Smooth muscle cell (in vitro differentiated cells): ENCODE results near the gene CBFA2T2. TPM values are rescaled to one million over a fixed set of nuclear protein-coding genes. Genes with fewer than 3 reads are reported as not detected.
"Not testable (repeated sequence)": the region's sequence is repeated elsewhere in the genome, so short reads cannot be mapped to it uniquely, and the experiment has no call there.

Source experiments
- DNase-seq: peaks from one replicate; lab custom pipeline; 2025; ENCODE audit not compliant: unreplicated experiment; lab: John Stamatoyannopoulos, UW
- H2AFZ ChIP-seq: fragments of 200-600 bp; sonication (generic); 2 replicates; pipeline ENCODE4 v1.6.0; 2016; ENCODE audit warnings: antibody characterized with exemption, low read depth, mild to moderate bottlenecking
- H3F3A ChIP-seq: fragments of 200-600 bp; sonication (generic); 2 replicates; pipeline ENCODE4 v1.6.0; 2017; ENCODE audit warnings: antibody characterized with exemption, low read depth
- H3K27ac ChIP-seq: fragments of 200-600 bp; sonication (generic); 2 replicates; pipeline ENCODE4 v1.5.1; 2016; ENCODE audit warnings: low read depth, mild to moderate bottlenecking
- H3K27me3 ChIP-seq: fragments of 200-600 bp; sonication (generic); 2 replicates; pipeline ENCODE4 v1.6.1; 2016; ENCODE audit warnings: low read depth, mild to moderate bottlenecking
- H3K36me3 ChIP-seq: fragments of 200-600 bp; sonication (generic); 2 replicates; pipeline ENCODE4 v1.5.1; 2016; ENCODE audit warnings: low read depth
- H3K4me1 ChIP-seq: fragments of 200-600 bp; sonication (generic); 2 replicates; pipeline ENCODE4 v1.5.1; 2016; ENCODE audit warnings: low read depth
- H3K4me2 ChIP-seq: fragments of 200-600 bp; sonication (generic); 2 replicates; pipeline ENCODE4 v1.6.0; 2016; ENCODE audit warnings: mild to moderate bottlenecking
- H3K4me3 ChIP-seq: fragments of 200-600 bp; sonication (generic); 2 replicates; pipeline ENCODE4 v1.5.1; 2016; ENCODE audit warnings: mild to moderate bottlenecking
- H3K79me2 ChIP-seq: fragments of 200-600 bp; sonication (generic); 2 replicates; pipeline ENCODE4 v1.6.0; 2016; ENCODE audit warnings: low read depth, mild to moderate bottlenecking
- H3K9ac ChIP-seq: fragments of 200-600 bp; sonication (generic); 2 replicates; pipeline ENCODE4 v1.6.0; 2016; ENCODE audit warnings: low read depth
- H3K9me3 ChIP-seq: fragments of 200-600 bp; sonication (generic); replicated peaks from 2 replicates; pipeline ENCODE4 v1.5.1; 2016; ENCODE audit warnings: low read depth
- H4K20me1 ChIP-seq: fragments of 200-600 bp; sonication (generic); 2 replicates; pipeline ENCODE4 v1.6.0; 2016; ENCODE audit warnings: low read depth
- WGBS: methylation state at CpG from one replicate; pipeline ENCODE4 v1.1.7; 2016; ENCODE audit warnings: low lambda C conversion rate; 5-methylcytosine and 5-hydroxymethylcytosine counted together
- polyA plus RNA-seq: library from polyadenylated mRNA; unstranded; fragments of >200 nt; fragmentation: Nextera tagmentation; extraction: Ambion mirVana; gene quantifications from 2 replicates; pipeline ENCODE4 v1.2.1, GENCODE V29; 2016
- total RNA-seq: library from RNA; depleted of rRNA; stranded (reverse); fragments of >200 nt; gene quantifications from 2 replicates; pipeline ENCODE4 v1.2.3, GENCODE V29; 2014
- TF ChIP-seq, protein P1 (sequence below): fragments of 200-600 bp; sonication (generic); IDR thresholded peaks from 2 replicates; pipeline ENCODE4 v1.5.1; 2017; ENCODE audit warnings: borderline replicate concordance, mild to moderate bottlenecking, antibody characterized with exemption; ENCODE audit not compliant: insufficient read depth, poor library complexity, severe bottlenecking

The CBFA2T2 gene
- total and polyA plus RNA-seq, 2 experiments from 2014 or later, result 18.2 to 41.6 TPM

DNA sequence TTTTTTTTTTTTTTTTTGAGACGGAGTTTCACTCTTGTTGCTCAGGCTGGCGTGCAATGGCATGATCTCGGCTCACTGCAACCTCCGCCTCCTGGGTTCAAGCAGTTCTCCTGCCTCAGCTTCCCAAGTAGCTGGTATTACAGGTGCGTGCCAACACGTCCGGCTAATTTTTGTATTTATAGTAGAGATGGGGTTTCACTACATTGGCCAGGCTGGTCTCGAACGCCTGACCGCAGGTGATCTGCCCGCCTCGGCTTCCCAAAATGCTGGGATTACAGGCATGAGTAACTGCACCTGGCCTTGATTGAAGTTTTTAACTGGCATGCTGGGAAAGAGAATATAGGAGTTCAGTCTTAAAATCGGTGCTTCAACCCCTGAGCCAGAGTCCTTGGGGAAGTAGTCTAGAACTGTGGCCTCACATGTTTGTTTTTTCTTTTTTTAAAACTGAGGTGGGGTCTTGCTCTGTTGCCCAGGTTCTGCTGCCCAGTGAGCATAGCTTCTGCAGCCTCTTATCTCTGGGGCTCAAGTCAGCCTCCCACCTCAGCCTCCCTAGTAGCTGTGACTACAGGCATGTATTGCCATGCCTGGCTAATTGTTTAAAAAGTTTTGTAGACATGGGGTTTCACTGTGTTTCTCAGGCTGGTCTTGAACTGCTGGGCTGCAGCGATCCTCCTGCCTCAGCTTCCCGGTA is 3.3 kb downstream of the CBFA2T2 start:
- Histone ChIP-seq H3F3A (peaks cover 4% of the 10 kb centered on the region), H4K20me1 (peaks cover 69% of the 10 kb centered on the region), H3K79me2 (peaks cover 78% of the 10 kb centered on the region), H3K36me3 (no peaks in the 10 kb centered on the region), H3K4me1 (peaks cover 15% of the 10 kb centered on the region), H3K4me3 (no peak overlapping the region), H3K9me3 (no peaks in the 10 kb centered on the region), H2AFZ (no peak overlapping the region), H3K9ac (no peak overlapping the region), H3K27ac (no peak overlapping the region), H3K27me3 (no peaks in the 10 kb centered on the region), H3K4me2 (no peak overlapping the region)
- DNase-seq, result no peak
- TF ChIP-seq, protein P1, sequence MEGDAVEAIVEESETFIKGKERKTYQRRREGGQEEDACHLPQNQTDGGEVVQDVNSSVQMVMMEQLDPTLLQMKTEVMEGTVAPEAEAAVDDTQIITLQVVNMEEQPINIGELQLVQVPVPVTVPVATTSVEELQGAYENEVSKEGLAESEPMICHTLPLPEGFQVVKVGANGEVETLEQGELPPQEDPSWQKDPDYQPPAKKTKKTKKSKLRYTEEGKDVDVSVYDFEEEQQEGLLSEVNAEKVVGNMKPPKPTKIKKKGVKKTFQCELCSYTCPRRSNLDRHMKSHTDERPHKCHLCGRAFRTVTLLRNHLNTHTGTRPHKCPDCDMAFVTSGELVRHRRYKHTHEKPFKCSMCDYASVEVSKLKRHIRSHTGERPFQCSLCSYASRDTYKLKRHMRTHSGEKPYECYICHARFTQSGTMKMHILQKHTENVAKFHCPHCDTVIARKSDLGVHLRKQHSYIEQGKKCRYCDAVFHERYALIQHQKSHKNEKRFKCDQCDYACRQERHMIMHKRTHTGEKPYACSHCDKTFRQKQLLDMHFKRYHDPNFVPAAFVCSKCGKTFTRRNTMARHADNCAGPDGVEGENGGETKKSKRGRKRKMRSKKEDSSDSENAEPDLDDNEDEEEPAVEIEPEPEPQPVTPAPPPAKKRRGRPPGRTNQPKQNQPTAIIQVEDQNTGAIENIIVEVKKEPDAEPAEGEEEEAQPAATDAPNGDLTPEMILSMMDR, result no peak
- WGBS, result 98% methylated on average over 14 of the region's 15 CpGs

DNA sequence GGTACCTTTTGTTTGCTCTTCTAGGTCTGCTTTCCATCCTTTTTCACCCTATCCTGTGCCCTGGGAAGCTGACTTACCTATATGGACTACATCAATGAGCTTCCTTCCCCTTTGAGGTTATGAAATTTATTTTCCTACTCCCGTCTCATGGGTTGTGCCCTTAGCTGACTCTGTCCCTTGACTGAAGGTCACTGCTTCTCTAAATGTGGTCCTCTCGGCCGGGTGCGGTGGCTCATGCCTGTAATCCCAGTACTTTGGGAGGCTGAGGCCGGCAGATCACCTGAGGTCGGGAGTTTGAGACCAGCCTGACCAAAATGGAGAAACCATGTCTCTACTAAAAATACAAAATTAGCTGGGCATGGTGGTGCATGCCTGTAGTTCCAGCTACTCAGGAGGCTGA is 6.9 kb downstream of the CBFA2T2 start:
- H2AFZ ChIP-seq, H3K27me3 ChIP-seq, DNase-seq, H3F3A ChIP-seq, H3K4me1 ChIP-seq, H3K36me3 ChIP-seq, H3K4me3 ChIP-seq, H3K9me3 ChIP-seq, H3K9ac ChIP-seq, H3K27ac ChIP-seq, H3K4me2 ChIP-seq: not testable (repeated sequence)
- H3K79me2 ChIP-seq, result peaks cover 97% of the 10 kb centered on the region
- WGBS, result 94% methylated on average over 6 of the region's 6 CpGs
- H4K20me1 ChIP-seq, result peaks cover 97% of the 10 kb centered on the region

DNA sequence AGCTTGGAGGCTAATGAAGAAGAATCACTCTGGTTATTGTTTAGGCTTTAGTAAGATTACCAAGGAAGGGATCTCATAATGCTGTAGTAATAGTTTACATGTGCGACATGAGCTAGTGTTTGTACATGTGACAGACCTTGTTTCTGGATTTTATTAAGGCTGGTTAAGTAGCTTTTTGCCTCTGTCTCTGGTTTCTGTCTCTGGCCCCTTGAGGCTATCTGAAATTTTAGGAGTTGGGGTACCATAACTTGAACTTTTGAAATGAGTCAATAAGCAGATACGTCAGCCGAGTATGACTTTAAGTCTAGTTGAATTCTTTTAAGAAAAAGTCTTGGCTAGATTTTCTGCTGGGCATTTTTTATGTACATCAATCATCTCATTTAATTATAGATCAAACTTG is 9.5 kb downstream of the CBFA2T2 start:
- H3K27ac ChIP-seq, result peak overlapping the region; percentile 1
- H3K4me1 ChIP-seq, result no peaks in the 10 kb centered on the region
- no peak overlapping the region for H2AFZ ChIP-seq
- H4K20me1 ChIP-seq, result peaks cover 98% of the 10 kb centered on the region
- TF ChIP-seq, protein P1, result no peak
- H3K9me3 ChIP-seq, result no peaks in the 10 kb centered on the region
- no peaks in the 10 kb centered on the region for H3K36me3 ChIP-seq
- H3K27me3 ChIP-seq, result no peaks in the 10 kb centered on the region
- 23% methylated on average over 3 of the region's 3 CpGs for WGBS
- no peak for DNase-seq
- H3K9ac ChIP-seq, result no peak overlapping the region
- no peak overlapping the region for H3K4me3 ChIP-seq
- H3K79me2 ChIP-seq, result peaks cover 99% of the 10 kb centered on the region
- H3F3A ChIP-seq, result no peaks in the 10 kb centered on the region
- peak overlapping the region; percentile 3 for H3K4me2 ChIP-seq

- Histone ChIP-seq H4K20me1 (peaks cover 98% of the 10 kb centered on the region), H3K9me3 (no peaks in the 10 kb centered on the region), H3K27me3 (no peaks in the 10 kb centered on the region), H3K27ac (no peak overlapping the region), H3K79me2 (peaks cover 98% of the 10 kb centered on the region), H3K36me3 (peaks cover 3% of the 10 kb centered on the region), H2AFZ (no peak overlapping the region), H3K4me3 (no peak overlapping the region), H3K4me1 (no peaks in the 10 kb centered on the region), H3K4me2 (no peak overlapping the region), H3F3A (no peaks in the 10 kb centered on the region), H3K9ac (no peak overlapping the region)
- 91% methylated on average over 2 of the region's 2 CpGs for WGBS
- no peak for DNase-seq
- TF ChIP-seq, protein P1, result no peak
Observed at GRCh38 chr20:33501000-33501399, 11.1 kb downstream of the CBFA2T2 start.
